Liver (tissue), 9 donors: ENCODE results near the gene SLC19A2. TPM values are rescaled to one million over a fixed set of nuclear protein-coding genes. Genes with fewer than 3 reads are reported as not detected.

Experiments used
- DNase-seq: peaks from one replicate; pipeline ENCODE4 v3.0.0-alpha.2; 2017; ENCODE audit warnings: low spot score
- H3K27ac ChIP-seq, 2 donors: one replicate each; pipeline ENCODE4 v1.7.0; 2013; ENCODE audit warnings: inconsistent platforms in 2 of 2, low read length in 2 of 2, control low read depth in 1 of 2, low read depth in 1 of 2, mild to moderate bottlenecking in 1 of 2
- H3K27me3 ChIP-seq, 4 donors: one replicate each; pipeline versions ENCODE4 v1.6.1 to v1.7.0; 2013; ENCODE audit warnings: low read length in 3 of 4, inconsistent platforms in 1 of 4, mild to moderate bottlenecking in 1 of 4, moderate library complexity in 1 of 4; ENCODE audit not compliant: control insufficient read depth in 4 of 4, insufficient read depth in 4 of 4
- H3K36me3 ChIP-seq, 4 donors: one replicate each; pipeline versions ENCODE4 v1.6.1 to v1.7.0; 2013; ENCODE audit warnings: low read length in 3 of 4, mild to moderate bottlenecking in 3 of 4, low read depth in 1 of 4, moderate library complexity in 1 of 4; ENCODE audit not compliant: control insufficient read depth in 4 of 4, insufficient read depth in 3 of 4
- H3K4me1 ChIP-seq, 4 donors: one replicate each; pipeline versions ENCODE4 v1.6.1 to v1.7.0; 2013; ENCODE audit warnings: low read length in 3 of 4, mild to moderate bottlenecking in 3 of 4, moderate library complexity in 1 of 4; ENCODE audit not compliant: control insufficient read depth in 4 of 4, insufficient read depth in 4 of 4
- H3K4me3 ChIP-seq, 3 donors: one replicate each; pipeline versions ENCODE4 v1.6.1 to v1.7.0; 2013; ENCODE audit warnings: low read length in 3 of 3, control low read depth in 1 of 3, low read depth in 1 of 3, mild to moderate bottlenecking in 1 of 3
- H3K9ac ChIP-seq, 2 donors: one replicate each; pipeline ENCODE4 v1.7.0; 2013; ENCODE audit warnings: low read length in 2 of 2, mild to moderate bottlenecking in 2 of 2, moderate library complexity in 2 of 2, control low read depth in 1 of 2, low read depth in 1 of 2
- H3K9me3 ChIP-seq, 4 donors: one replicate each; pipeline versions ENCODE4 v1.6.1 to v1.7.0; 2013; ENCODE audit warnings: low read length in 3 of 4; ENCODE audit not compliant: control insufficient read depth in 4 of 4
- CTCF ChIP-seq: fragments of 150-350 bp; IDR thresholded peaks from 2 replicates; pipeline ENCODE4 v1.5.1; 2017; ENCODE audit warnings: improper control_type of control experiment, low read depth, low read length; ENCODE audit not compliant: missing input control
- EGR1 ChIP-seq, 2 donors: IDR thresholded peaks; 2 replicates each; pipeline ENCODE4 v1.6.1; 2016 to 2018; ENCODE audit warnings: antibody characterized with exemption in 2 of 2, low read depth in 2 of 2
- FOXA1 ChIP-seq: IDR thresholded peaks from 2 replicates; pipeline ENCODE4 v1.6.1; 2016; ENCODE audit warnings: antibody characterized with exemption
- FOXA2 ChIP-seq: IDR thresholded peaks from 2 replicates; pipeline ENCODE4 v1.6.1; 2016; ENCODE audit warnings: antibody characterized with exemption
- GABPA ChIP-seq, 2 donors: IDR thresholded peaks in 1 of 2; conservative IDR thresholded peaks in 1 of 2; 2 replicates each; pipeline ENCODE4 v1.6.1; 2016; ENCODE audit warnings: antibody characterized with exemption in 2 of 2, mild to moderate bottlenecking in 1 of 2, moderate library complexity in 1 of 2
- HNF4A ChIP-seq, 2 donors: conservative IDR thresholded peaks; 2 replicates each; pipeline ENCODE4 v1.6.1; 2016; ENCODE audit warnings: antibody characterized with exemption in 2 of 2, mild to moderate bottlenecking in 2 of 2
- HNF4G ChIP-seq: IDR thresholded peaks from 2 replicates; pipeline ENCODE4 v1.6.1; 2016; ENCODE audit warnings: antibody characterized with exemption
- JUND ChIP-seq, 2 donors: IDR thresholded peaks; 2 replicates each; pipeline ENCODE4 v1.6.1; 2016; ENCODE audit warnings: antibody characterized with exemption in 2 of 2
- MAX ChIP-seq: IDR thresholded peaks from 2 replicates; pipeline ENCODE4 v1.6.1; 2016; ENCODE audit warnings: antibody characterized with exemption
- NR2F2 ChIP-seq: IDR thresholded peaks from 2 replicates; pipeline ENCODE4 v1.6.1; 2016; ENCODE audit warnings: antibody characterized with exemption
- RAD21 ChIP-seq, 2 donors: IDR thresholded peaks; 2 replicates each; pipeline ENCODE4 v1.6.1; 2016; ENCODE audit warnings: antibody characterized with exemption in 2 of 2, mild to moderate bottlenecking in 2 of 2
- REST ChIP-seq: IDR thresholded peaks from 2 replicates; pipeline ENCODE4 v1.6.1; 2016; ENCODE audit warnings: antibody characterized with exemption, mild to moderate bottlenecking
- RXRA ChIP-seq, 2 donors: IDR thresholded peaks; 2 replicates each; pipeline ENCODE4 v1.6.1; 2017 to 2018; ENCODE audit warnings: antibody characterized with exemption in 2 of 2, mild to moderate bottlenecking in 1 of 2
- SP1 ChIP-seq: IDR thresholded peaks from 2 replicates; pipeline ENCODE4 v1.6.1; 2018; ENCODE audit warnings: antibody characterized with exemption, mild to moderate bottlenecking
- TAF1 ChIP-seq: conservative IDR thresholded peaks from 2 replicates; pipeline ENCODE4 v1.6.1; 2016; ENCODE audit warnings: antibody characterized with exemption, mild to moderate bottlenecking
- YY1 ChIP-seq: IDR thresholded peaks from 2 replicates; pipeline ENCODE4 v1.6.1; 2016; ENCODE audit warnings: antibody characterized with exemption, mild to moderate bottlenecking
- ZBTB33 ChIP-seq: IDR thresholded peaks from 2 replicates; pipeline ENCODE4 v1.6.1; 2016; ENCODE audit warnings: antibody characterized with exemption
- WGBS: extraction: QIAGEN DNeasy Blood & Tissue Kit; methylation state at CpG from one replicate; pipeline ENCODE4 v1.1.7; 2013; 5-methylcytosine and 5-hydroxymethylcytosine counted together
- polyA plus RNA-seq, 2 donors: library from polyadenylated mRNA; stranded (reverse) in 1 of 2; unstranded in 1 of 2; fragments of 200-250 nt in 1 of 2; fragments of >200 nt in 1 of 2; fragmentation: Nextera tagmentation in 1 of 2; extraction: Ambion mirVana in 1 of 2; gene quantifications; one replicate each; pipeline versions ENCODE4 v1.2.1 to v1.2.3, GENCODE V29; 2013 to 2015
- total RNA-seq, 2 donors: library from RNA; depleted of rRNA; stranded (reverse); fragments of >200 nt; gene quantifications; one replicate each; pipeline ENCODE4 v1.2.3, GENCODE V29; 2014
- donor health status: healthy.
- donor health status: healthy.
- donor health status: healthy.
- donor health status: healthy.
- donor health status: healthy.

Gene SLC19A2
- total and polyA plus RNA-seq, 4 donors: 4.8 to 18.7 (median 9.8) TPM

GRCh38 chr1:169462385-169462784 lies 23.4 kb downstream of the SLC19A2 start:
- no peak for DNase-seq
- Histone ChIP-seq H3K4me1 (peaks cover 0 to 13% (median 6%) of the 10 kb centered on the region in 4 donors), H3K9ac (no peak overlapping the region), H3K36me3 (peaks cover 1 to 4% (median 4%) of the 10 kb centered on the region in 4 donors), H3K27me3 (no peaks in the 10 kb centered on the region), H3K9me3 (no peaks in the 10 kb centered on the region), H3K27ac (no peak overlapping the region), H3K4me3 (no peak overlapping the region)
- WGBS: 97% methylated on average over 5 of the region's 5 CpGs
- no peak for TF ChIP-seq FOXA2
- no peak for TF ChIP-seq FOXA1
- no peak for TF ChIP-seq SP1
- TF ChIP-seq RAD21 (IDR thresholded peaks at IDR 0.05): no peak
- no peak for TF ChIP-seq NR2F2
- TF ChIP-seq GABPA (IDR thresholded peaks at IDR 0.05 in 1 of 2, conservative IDR thresholded peaks at IDR 0.05 in 1 of 2): no peak
- TF ChIP-seq RXRA (IDR thresholded peaks at IDR 0.05): no peak
- TF ChIP-seq HNF4G: no peak

- WGBS: 83% methylated on average over 4 of the region's 4 CpGs
- no peak overlapping the region for H3K4me3 ChIP-seq
- peaks cover 1 to 4% (median 3%) of the 10 kb centered on the region in 4 donors for H3K36me3 ChIP-seq
- no peak overlapping the region for H3K9ac ChIP-seq
- no peak for TF ChIP-seq FOXA1
- no peak for TF ChIP-seq TAF1
- TF ChIP-seq REST: no peak
- TF ChIP-seq YY1: no peak
- no peak for TF ChIP-seq FOXA2
- H3K4me1 ChIP-seq: peaks cover 0 to 13% (median 6%) of the 10 kb centered on the region in 4 donors
- no peak overlapping the region for H3K27ac ChIP-seq
- no peak for DNase-seq
- H3K27me3 ChIP-seq: no peaks in the 10 kb centered on the region
- peaks cover 0 to 4% (median 0%) of the 10 kb centered on the region in 4 donors for H3K9me3 ChIP-seq
These were observed 24.2 kb downstream of the SLC19A2 start for GRCh38 chr1:169461390-169462000.

GRCh38 chr1:169460191-169460833 lies 25.4 kb downstream of the SLC19A2 start:
- peaks cover 0 to 13% (median 6%) of the 10 kb centered on the region in 4 donors for H3K4me1 ChIP-seq
- H3K27me3 ChIP-seq: no peaks in the 10 kb centered on the region
- peaks cover 0 to 2% (median 2%) of the 10 kb centered on the region in 4 donors for H3K36me3 ChIP-seq
- no peak overlapping the region for H3K27ac ChIP-seq
- WGBS: 12% methylated on average over 35 of the region's 35 CpGs
- H3K4me3 ChIP-seq: peak overlapping the region; percentile 23 to 51 (median 29)
- peak; percentile 38 for DNase-seq
- no peak for TF ChIP-seq NR2F2
- no peak for TF ChIP-seq FOXA2
- no peak for TF ChIP-seq JUND (IDR thresholded peaks at IDR 0.05)
- TF ChIP-seq CTCF: no peak
- no peak for TF ChIP-seq RAD21 (IDR thresholded peaks at IDR 0.05)
- TF ChIP-seq MAX: no peak
- TF ChIP-seq ZBTB33: no peak
- no peak for TF ChIP-seq HNF4G
- no peak for TF ChIP-seq YY1
- no peak for TF ChIP-seq TAF1
- TF ChIP-seq HNF4A (conservative IDR thresholded peaks at IDR 0.05): no peak
- TF ChIP-seq EGR1 (IDR thresholded peaks at IDR 0.05; ENCODE audit: low read depth in 2 of 2): no peak
- TF ChIP-seq FOXA1: no peak
- no peak for TF ChIP-seq RXRA (IDR thresholded peaks at IDR 0.05)
- peaks cover 0 to 4% (median 0%) of the 10 kb centered on the region in 4 donors for H3K9me3 ChIP-seq
- no peak overlapping the region for H3K9ac ChIP-seq
